Stimulated activated CD8-positive, alpha-beta memory T cell treated with anti-CD3 and anti-CD28 coated beads, Interleukin-15, amount 100 ng/mL, for 24 hours (primary cell): Measurements from ENCODE around the gene CDC42SE2.
"Not testable (repeated sequence)": the region's sequence is repeated elsewhere in the genome, so short reads cannot be mapped to it uniquely, and the experiment has no call there.

Source experiments
- DNase-seq: peaks from one replicate; pipeline ENCODE4 v3.0.0-alpha.2; 2020; ENCODE audit warnings: low read depth

CDC42SE2 gene

DNA sequence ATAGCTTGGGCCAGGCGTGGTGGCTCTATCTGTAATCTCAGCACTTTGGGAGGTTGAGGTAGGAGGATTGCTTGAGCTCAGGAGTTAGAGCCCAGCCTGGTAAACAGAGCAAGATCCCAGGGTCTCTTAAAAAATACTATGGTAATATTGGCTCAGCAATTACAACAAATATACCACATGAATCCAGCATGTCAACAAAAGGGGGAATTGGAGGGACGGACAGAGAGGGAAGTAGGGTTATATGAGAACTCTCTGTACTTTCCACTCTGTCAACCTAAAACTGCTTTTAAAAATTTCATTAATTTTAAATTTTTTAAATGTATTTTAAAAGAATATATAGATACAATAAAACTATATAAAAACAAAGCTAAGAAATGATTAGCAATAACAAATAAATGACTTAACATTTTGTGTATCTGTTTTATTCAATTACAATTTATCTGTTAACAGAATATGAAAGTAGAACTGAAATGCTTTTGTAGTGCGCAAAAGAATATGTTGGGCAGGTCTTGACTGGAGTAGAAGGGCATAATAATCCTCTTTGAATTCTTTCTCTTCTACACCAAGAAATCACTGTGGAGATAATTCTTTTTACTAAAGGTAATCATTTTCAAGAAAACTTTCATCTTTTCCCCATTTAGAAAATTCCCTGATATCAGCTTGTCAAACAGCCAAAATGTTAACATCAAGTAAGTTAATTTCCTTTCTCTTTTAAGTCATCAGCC, 12.9 kb upstream of the CDC42SE2 start:
- DNase-seq, result no peak

DNA sequence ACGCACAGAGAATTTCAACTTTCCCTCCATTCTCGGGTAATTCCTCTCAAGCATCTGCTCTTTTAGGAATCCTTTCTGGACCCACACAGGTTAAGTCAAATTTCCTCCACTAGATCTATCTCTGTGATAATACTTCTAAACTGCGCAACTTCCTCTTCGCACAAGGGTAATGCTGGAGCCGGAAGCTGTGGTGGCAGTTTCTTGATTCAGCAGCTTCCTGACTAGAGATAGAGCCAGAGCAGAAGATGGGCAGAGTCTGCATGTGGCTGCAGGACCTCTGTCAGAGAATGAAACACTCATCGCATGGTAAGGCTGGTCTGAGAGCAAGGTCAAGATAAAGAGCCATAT, 11.1 kb upstream of the CDC42SE2 start:
- DNase-seq, result no peak

DNA sequence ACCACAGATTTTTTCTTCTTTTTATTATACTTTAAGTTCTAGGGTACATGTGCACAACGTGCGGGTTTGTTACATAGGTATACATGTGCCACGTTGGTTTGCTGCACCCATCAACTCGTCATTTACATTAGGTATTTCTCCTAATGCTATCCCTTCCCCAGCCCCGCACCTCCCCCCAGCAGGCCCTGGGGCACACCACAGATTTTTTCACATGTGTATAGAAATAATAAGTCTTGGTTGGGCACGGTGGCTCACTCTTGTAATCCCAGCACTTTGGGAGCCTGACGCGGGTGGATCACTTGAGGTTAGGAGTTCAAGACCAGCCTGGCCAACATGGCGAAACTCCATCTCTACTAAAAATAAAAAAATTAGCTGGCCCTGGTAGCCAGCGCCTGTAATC, 9.8 kb upstream of the CDC42SE2 start:
- DNase-seq, result not testable (repeated sequence)

DNA sequence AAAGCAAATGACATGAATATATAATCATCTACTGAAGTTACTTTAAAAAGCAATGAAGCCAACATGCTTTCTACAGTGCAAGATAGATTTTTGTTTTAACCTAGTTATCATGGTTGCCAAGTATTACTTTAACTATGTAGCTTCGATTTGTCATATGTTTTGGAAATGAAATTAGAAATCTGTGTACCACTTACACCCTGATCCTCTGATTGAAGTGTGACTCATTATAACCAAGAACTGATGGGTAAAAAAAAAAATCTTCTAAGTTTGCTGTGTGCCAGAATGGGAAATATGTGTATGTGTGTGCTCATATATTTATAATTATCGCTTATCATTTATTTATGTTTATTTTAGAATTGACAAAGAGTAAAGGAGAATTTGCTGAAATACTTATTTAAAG, 9.1 kb upstream of the CDC42SE2 start:
- DNase-seq, result no peak

DNA sequence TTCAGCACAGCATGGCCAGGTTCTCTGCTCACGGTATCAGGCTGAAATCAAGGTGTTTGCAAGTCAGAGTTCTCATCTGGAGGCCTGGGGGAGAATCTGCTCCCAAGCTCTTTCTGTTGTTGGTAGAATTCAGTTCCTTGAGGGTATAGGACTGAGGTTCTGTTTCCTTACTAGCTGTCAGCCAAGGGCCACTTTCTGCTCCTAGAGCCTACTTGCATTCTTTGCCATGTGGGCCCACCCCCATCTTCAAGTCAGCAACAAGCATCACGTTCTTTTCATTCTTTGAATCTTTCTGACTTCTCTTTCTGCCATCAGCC, 7.4 kb upstream of the CDC42SE2 start:
- DNase-seq, result no peak

DNA sequence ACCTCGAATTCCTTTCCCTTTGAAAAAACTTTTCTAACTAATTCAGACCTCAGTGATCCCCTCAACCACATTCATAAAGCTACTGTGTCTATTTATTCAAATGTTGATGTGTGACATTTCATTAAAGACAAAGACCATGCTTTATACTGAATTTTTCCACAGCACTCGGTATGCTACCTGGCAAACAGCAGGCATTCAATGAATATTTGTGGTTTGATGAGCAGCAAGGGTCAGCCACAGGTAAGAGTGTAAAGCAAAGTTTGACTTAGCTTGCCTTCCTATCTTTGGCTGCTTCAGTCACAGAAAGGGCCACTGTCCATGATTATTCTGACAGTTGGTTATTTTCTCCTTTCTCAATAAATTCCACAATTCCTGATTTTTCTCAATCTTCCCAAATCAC, 5.1 kb upstream of the CDC42SE2 start:
- DNase-seq, result no peak

DNA sequence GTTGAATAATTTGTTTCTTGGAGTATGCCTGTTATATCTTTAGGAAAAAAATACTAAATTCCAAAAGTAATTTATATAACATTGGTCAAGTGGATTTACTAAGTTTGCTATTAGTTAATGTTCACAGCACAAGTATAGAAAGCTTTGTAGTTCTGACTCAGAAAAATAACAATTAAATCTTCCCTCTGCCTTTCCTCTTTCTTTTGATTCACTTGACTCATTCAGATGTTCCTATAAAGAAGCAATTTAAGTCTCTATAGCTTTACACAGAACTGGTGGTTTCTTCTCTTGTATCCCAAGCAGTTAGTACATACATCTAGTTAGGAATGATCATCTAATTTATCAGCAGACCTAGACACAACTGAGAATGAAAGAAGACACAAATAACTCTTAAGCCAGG, 4.5 kb upstream of the CDC42SE2 start:
- DNase-seq, result no peak

DNA sequence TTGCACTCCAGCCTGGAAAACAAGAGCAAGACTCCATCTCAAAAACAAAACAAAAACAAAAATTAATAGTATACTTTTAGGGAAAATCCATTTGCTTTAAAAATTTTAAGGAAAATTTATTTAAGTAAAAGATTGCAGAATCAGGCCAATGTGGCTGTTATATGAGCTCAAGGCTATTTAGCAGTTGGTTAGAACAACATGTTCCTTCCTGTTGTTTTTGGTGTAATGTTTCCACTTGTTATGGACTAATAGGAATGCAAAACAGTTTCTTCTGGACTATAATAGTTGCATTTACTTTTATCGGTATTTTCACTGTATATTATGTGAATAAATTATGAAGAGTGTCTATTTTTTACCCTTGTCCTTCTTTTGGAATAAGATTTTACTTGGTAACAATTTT, 3.0 kb upstream of the CDC42SE2 start:
- no peak for DNase-seq

DNA sequence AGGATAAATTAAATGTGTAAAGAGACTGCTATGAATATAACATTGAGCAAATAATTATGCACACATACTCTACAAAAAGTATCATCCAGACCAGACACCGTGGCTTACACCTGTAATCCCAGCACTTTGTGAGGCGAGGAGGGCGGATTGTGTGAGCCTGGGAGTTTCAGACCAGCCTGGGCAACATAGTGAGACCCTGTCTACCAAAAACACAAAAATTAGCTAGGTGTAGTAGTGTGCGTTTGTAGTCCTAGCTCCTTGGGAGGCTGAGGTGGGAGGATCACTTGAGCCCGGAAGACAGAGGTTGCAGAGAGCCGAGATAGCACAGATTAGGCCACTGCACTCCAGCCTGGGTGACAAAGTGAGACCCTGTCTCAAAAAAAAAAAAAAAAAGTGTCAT, 2.4 kb upstream of the CDC42SE2 start:
- DNase-seq, result no peak

DNA sequence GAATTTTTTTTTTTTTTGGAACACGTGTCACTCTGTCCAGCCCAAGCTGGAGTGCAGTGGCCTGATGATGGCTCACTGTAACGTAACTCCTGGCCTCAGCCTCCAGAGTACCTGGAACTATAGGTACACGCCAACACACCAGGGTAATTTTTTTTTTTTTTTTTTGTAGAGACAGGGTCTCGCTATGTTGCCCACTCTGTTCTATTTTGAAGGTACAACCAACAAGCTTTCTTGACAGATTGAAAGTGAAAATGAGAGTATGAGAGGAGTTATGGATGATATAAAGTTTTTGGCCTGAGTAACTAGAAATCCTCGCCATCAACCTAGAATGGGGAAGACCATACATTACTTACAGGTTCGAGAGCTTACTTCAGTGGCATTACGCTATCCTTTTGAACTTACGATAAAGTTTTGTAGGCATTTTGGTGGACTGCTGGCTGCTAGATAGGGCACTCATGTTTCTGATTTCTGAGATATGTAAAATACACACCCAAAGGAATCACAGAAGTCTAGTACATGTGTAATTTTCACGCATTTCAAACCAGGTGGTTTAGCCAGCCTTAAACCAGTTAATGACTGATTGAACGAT, 806 bp upstream of the CDC42SE2 start:
- no peak for DNase-seq

DNA sequence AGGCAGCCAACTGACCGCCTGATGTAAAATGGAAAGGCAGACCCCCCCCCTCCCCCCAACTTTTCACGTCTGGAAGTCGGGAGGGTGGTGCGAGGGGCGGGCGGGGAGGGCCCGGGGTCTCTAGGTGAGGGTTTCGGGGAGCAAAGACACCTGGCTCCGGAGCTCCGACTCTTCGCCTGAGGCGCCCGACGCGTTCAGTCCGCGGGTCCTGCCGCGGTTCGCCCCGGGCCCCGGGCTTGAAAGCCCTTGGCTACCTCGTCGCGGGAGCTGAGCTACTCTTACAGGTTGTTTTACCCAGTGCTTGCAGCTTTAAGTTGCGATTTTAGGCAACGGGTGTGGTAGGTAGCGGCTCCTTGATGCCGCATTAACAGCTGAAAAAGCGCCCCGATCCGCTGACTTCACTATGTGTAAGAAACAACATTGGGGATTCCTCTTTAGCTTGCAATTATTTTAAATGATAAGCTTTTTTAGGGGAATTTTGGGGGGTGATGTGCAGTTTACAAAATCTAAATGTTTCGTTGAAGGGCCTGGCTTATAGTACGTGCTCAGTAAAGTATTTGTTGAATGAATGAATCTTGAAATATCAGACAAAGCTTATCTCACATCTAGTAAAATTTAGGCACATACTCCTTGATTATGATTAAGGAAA, 722 bp downstream of the CDC42SE2 start:
- DNase-seq, result no peak

DNA sequence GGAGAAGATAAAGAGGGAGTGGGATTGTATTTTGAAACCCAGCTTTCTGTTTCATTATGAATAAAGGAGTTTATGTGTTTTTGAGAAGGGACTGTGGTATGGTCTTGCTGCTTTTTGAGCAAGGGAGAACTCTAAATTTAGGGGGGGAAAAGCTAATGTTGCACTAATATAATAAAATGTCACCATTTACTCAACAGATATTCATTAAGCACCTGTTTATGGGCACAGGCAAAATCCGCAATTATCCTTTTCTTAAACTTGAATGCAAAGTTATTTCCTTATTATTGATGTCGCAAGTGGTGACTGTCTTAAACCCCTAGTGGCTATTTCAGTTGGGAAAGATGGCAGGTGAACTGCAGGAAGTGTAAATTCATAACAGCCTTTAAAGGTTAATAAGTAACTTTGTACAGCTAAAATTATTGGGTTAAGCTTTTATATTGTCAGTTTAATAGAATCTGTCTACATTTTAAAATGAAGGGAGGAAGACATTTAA, 1.5 kb downstream of the CDC42SE2 start:
- no peak for DNase-seq

DNA sequence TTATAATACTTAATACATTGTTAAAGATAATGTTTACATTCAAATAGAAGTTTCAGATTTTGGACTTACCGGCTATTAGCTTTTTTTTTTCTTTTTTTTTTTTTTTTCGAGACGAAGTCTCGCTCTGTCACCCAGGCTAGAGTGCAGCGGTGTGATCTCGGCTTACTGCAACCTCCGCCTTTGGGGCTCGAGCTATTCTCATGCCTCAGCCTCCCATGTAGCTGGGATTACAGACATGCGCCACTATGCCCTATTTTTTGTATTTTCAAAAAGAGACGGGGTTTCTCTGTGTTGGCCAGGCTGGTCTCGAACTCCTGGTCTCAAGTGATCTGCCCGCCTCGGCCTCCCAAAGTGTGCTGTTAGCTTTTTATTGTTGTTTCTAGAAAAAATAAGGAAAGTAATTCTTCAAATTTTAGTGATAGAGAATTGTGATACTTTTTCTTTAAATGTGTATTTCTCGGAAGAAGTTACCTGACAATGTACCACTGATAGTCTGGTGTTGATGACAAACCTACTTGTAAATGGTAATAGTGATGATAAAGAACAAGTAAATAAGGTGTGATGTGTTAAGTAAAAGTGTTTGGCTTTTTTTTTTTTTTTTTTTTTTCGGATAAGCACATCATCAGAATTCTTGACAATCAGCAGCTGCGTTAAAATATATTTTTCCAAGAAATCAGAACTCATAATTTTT, 2.7 kb downstream of the CDC42SE2 start:
- no peak for DNase-seq

DNA sequence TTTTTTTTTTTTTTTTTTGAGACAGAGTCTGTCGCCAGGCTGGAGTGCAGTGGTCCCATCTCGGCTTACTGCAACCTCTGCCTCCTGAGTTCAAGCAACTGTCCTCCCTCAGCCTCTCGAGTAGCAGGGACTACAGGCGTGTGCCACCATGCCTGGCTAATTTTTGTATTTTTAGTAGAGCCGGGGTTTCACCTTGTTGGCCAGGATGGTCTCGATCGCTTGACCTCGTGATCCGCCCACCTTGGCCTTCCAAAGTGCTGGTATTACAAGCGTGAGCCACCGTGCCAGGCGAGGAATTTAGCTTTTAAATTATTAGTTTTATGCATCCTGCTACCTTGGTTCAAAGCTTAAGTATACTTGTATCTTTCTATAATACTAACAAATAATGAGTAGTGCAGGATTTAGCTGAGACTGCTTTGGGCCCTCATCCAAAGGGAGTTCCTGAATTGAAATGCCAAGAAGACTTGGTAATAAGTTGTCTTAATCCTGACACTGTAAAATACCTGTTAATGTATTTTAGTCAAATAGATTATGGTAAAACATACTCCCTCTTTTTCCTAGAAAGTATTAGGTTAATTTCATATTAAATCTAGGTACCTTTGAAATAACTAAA, 5.0 kb downstream of the CDC42SE2 start:
- no peak for DNase-seq

DNA sequence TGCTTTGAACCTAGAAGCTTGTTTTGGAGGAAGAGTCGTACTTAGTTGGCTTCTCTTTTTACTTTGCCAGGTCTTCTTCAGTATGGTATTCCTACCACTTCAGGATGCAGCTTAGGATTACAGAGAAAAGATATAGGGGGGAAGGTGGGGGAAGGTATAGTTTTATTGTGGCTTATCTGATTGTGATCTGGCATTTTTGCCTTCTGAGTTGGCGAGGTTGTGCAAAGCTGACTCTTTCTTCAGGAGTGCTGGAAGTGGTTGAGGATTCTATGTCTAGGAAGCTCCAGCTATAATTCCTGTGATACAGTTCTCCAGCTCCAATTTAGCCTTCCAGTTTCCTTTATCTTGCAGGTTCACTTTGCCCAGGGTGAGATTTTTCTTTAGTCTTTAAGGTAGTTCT, 7.0 kb downstream of the CDC42SE2 start:
- DNase-seq, result no peak

DNA sequence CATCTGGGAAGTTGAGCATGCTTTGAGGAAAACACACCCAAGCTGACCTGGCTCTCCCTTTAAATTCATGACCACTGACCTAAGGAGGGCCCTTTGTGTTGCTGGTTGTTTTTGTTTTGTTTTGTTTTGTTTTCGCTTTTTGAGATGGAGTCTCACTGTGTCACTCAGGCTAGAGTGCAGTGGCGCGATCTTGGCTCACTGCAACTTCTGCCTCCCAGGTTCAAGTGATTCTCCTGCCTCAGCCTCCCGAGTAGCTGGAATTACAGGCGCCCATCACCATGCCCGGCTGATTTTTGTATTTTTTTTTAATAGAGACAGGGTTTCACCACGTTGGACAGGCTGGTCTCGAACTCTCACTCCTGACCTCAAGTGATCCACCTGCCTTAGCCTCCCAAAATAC, 8.0 kb downstream of the CDC42SE2 start:
- DNase-seq, result not testable (repeated sequence)

DNA sequence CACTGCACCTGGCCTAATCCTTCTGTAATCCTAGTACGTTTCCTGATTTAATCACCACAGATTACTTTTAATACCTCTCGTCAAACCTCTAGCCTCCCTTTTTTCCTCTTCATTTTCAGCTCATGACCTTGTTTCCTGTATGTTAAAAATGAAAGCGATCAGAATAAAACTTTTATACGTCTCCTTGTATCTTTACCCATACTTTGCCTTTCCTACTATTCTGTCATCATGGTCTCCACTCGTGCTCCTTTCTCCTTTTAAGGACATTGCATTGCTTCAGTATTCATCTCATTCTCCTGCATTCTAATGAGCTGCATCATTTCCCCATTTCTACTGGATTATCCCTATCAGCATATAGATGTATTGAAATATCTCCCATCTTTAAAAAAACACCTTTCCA, 8.5 kb downstream of the CDC42SE2 start:
- no peak for DNase-seq

DNA sequence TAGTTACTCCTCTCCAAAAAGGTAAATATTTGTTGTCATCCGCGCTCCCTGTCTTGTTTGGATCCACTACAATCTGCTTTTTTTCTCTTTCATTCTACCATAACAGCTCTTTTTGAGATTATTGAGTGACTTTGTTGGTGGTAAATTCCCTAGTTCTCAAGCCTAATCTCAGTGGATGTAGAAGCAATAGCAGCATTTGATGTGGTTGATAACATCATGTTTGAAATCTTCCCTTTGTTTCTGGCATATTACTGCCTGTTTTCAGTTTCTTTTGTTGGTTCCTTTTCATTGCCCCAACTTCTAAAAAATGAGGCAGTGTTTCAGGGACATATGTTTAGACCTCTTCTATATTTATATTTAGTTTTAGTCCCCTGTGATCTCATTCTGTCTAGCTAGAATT, 8.9 kb downstream of the CDC42SE2 start:
- no peak for DNase-seq

DNA sequence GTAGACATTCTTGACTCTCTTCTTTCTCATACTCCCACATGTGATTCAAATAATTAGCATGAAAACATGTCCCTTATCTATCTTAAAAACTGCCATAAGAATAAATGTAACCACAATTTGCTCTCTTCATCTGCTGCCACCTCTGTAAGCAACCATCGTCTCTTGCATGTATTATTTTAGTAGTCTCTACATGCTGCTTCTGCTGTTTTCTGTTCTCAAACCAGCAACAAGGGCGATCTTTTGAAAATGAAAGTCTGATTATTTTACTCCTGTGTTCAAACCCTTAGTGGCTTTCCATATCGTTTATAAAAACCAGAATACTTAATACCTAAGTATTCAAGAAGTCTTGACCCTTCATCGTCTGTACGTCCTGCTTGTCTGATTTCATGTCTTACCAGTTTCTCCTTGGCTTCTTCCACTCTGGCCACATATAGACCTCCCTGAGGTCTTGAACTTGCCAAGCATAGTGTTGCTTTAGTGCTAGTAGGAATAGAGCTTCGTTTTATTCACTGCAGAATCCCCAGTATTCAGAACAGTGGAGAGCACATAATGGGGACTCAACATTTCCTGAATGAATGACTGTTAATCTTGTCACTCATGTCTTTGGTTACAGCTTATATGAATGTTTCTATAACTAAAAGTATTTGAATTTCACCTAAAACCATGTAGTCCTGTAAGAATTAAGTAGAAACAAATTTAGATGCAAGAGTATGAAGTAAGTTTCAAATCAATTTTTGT, 10.6 kb downstream of the CDC42SE2 start:
- no peak for DNase-seq

DNA sequence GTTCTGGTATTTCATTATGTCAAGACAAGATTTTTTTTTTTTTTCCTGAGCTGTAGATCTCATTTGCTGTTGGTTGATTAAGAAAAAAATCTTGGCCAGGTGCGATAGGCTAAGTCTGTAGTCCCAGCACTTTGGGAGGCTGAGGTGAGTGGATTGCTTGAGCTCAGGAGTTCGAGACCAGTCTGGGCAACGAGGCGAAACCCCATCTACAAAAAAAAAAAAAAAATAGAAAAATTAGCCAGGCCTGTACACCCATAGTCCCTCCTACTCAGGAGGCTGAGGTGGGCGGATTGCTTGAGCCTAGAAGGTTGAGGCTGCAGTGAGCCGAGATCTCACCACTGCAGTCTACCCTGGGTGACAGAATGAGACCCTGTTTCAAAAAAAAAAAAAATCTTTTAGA, 12.2 kb downstream of the CDC42SE2 start:
- DNase-seq, result no peak

DNA sequence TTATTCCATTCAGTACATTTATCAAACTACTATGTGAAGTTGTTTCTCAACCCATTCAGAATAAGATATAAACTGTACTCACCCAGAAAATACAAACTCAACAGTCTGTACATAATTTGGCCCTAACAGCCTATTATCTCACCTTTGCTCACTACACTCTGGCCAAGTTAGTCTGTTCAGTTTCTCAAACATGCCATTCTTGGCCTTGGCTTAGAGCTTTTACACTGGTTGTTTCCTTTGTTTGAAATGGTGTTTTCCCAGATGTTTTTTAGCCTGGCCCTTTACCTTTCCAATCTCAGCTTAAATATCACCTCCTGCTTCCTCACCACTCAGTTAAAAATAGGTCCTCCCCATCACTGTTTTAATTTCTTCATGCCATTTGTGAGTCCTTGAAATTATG, 13.6 kb downstream of the CDC42SE2 start:
- no peak for DNase-seq
